Stimulated activated CD8-positive, alpha-beta memory T cell treated with anti-CD3 and anti-CD28 coated beads, Interleukin-15, amount 100 ng/mL, for 48 hours (primary cell): ENCODE results near the gene PRR19.
A peak's percentile ranks its signal among the peaks of the same experiment; 100 is the strongest.

ENCODE experiments used
- DNase-seq, 2 donors: peaks; one replicate each; pipeline ENCODE4 v3.0.0-alpha.2; 2020; ENCODE audit warnings: low read depth in 2 of 2

Gene PRR19

GRCh38 chr19:42348211-42348610 is 46.3 kb downstream of the PRR19 start:
- DNase-seq = no peak

GRCh38 chr19:42349378-42350107 is 47.6 kb downstream of the PRR19 start:
- no peak for DNase-seq

- no peak for DNase-seq
These were observed 48.5 kb downstream of the PRR19 start for GRCh38 chr19:42350417-42350816.

- no peak for DNase-seq
These were observed 49.3 kb downstream of the PRR19 start for GRCh38 chr19:42351079-42351735.

GRCh38 chr19:42352301-42353259 is 50.6 kb downstream of the PRR19 start:
- peak; percentile 8 to 34 for DNase-seq

- no peak for DNase-seq
These were observed 51.5 kb downstream of the PRR19 start for GRCh38 chr19:42353341-42354015.

GRCh38 chr19:42355896-42356295 is 54.0 kb downstream of the PRR19 start:
- no peak for DNase-seq

GRCh38 chr19:42356686-42357085 is 54.8 kb downstream of the PRR19 start:
- no peak for DNase-seq

GRCh38 chr19:42357290-42357689 is 55.4 kb downstream of the PRR19 start:
- DNase-seq = no peak
